Stomach (tissue), 9 donors: ENCODE results near the gene RHEBL1. TPM values are rescaled to one million over a fixed set of nuclear protein-coding genes. Genes with fewer than 3 reads are reported as not detected.

Experiments
- DNase-seq, 2 donors: peaks; one replicate each; pipeline versions ENCODE4 v3.0.0 to v3.0.0-alpha.2; 2013 to 2019
- H3K27ac ChIP-seq, 5 donors: fragments of 200-600 bp in 4 of 5; sonication (generic) in 4 of 5; one replicate each; pipeline ENCODE4 v1.5.1; 2013 to 2019; ENCODE audit warnings: mild to moderate bottlenecking in 1 of 5, moderate library complexity in 1 of 5
- H3K27me3 ChIP-seq, 3 donors: fragments of 200-600 bp; sonication (generic); one replicate each; pipeline ENCODE4 v1.5.1; 2017 to 2019; ENCODE audit warnings: mixed run types in 1 of 3
- H3K36me3 ChIP-seq, 4 donors: fragments of 200-600 bp; sonication (generic); 1 replicate in 3 of 4; 2 replicates in 1 of 4; pipeline ENCODE4 v1.5.1; 2016 to 2019
- H3K4me1 ChIP-seq, 4 donors: fragments of 200-600 bp; sonication (generic); one replicate each; pipeline ENCODE4 v1.5.1; 2016 to 2019
- H3K4me3 ChIP-seq, 4 donors: fragments of 200-600 bp; sonication (generic) in 3 of 4; one replicate each; pipeline ENCODE4 v1.5.1; 2016 to 2019; ENCODE audit warnings: mild to moderate bottlenecking in 1 of 4
- H3K9me3 ChIP-seq, 4 donors: fragments of 200-600 bp; sonication (generic); one replicate each; pipeline ENCODE4 v1.5.1; 2016 to 2019
- EP300 ChIP-seq: sonication (generic); formaldehyde crosslinking; IDR thresholded peaks from one replicate; pipeline ENCODE4 v1.6.1; 2017; ENCODE audit warnings: antibody characterized with exemption
- POLR2A ChIP-seq, 4 donors: fragments of 450-650 bp; IDR thresholded peaks; one replicate each; pipeline ENCODE4 v1.6.1; 2016; ENCODE audit warnings: antibody characterized with exemption in 4 of 4, control low read depth in 2 of 4, mild to moderate bottlenecking in 1 of 4, moderate library complexity in 1 of 4
- POLR2AphosphoS5 ChIP-seq, 3 donors: sonication (generic); formaldehyde crosslinking; IDR thresholded peaks; one replicate each; pipeline ENCODE4 v1.6.1; 2016; ENCODE audit warnings: antibody characterized with exemption in 3 of 3
- whole genome bisulfite sequencing, 5 donors: extraction: QIAGEN DNeasy Blood & Tissue Kit in 3 of 5; methylation state at CpG; one replicate each; pipeline versions ENCODE4 v1.1.5 to v1.1.7; 2013 to 2018; 5-methylcytosine and 5-hydroxymethylcytosine counted together
- intact Hi-C: fragments of 100-400 bp; cut with DNase I; formaldehyde crosslinking; loops from one replicate; pipeline ENCODE4 v1.15.1; 2023; ENCODE audit warnings: low total_unique reads
- polyA plus RNA-seq, 3 donors: library from polyadenylated mRNA; stranded (reverse); fragments of 200-250 nt; gene quantifications; one replicate each; pipeline ENCODE4 v1.2.3, GENCODE V29; 2013
- total RNA-seq, 5 donors: library from RNA; depleted of rRNA; stranded (reverse); fragments of >200 nt; gene quantifications; one replicate each; pipeline versions ENCODE4 v1.1.0 to v1.2.3, GENCODE V29; 2014 to 2016
- TF ChIP-seq, protein P1 (sequence below), 7 experiments: fragments of 450-650 bp in 4 of 7; fragments of 200-600 bp in 3 of 7; sonication (generic) in 3 of 7; IDR thresholded peaks; one replicate each; pipeline ENCODE4 v1.5.1; 2016 to 2019; ENCODE audit warnings: antibody characterized with exemption in 7 of 7, control low read depth in 2 of 7, mild to moderate bottlenecking in 1 of 7
- donor health status: healthy with polysubstance abuse.
- donor health status: Bipolar disorder and iron deficiency.
- donor health status: healthy.

Gene RHEBL1
- total and polyA plus RNA-seq, 8 donors, result 0.75 to 1.0 TPM; not detected in 6

DNA sequence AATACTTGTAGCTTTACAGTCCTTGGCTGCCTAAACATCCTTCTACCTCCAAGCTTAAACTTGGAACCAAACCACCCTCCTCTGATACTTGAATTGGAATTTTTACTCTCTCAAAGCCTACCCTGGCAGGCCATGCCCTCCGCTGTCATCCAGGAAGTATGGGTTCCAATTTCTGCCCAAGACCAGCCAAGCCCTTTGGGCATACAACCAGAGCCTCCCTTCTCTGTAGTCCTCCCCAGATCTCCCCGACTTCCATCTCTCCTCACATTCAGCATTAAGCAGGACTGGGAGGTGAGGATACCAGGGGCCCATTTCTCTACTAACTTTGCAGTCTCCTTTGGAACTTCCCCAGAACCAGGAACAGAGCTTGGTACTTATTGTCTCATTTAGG is 25.2 kb upstream of the RHEBL1 start:
- Histone ChIP-seq H3K9me3 (no peaks in the 10 kb centered on the region), H3K4me3 (no peak overlapping the region), H3K27me3 (peaks cover 30 to 53% (median 50%) of the 10 kb centered on the region in 3 donors), H3K27ac (no peak overlapping the region), H3K36me3 (peaks cover 22 to 36% (median 35%) of the 10 kb centered on the region in 4 donors), H3K4me1 (peaks cover 32 to 52% (median 45%) of the 10 kb centered on the region in 4 donors)
- intact Hi-C loops, result no loop called here
- WGBS, 5 donors, result 58 to 74% (median 64%) methylated on average over 2 of the region's 2 CpGs
- DNase-seq, result no peak
- TF ChIP-seq, protein P1, sequence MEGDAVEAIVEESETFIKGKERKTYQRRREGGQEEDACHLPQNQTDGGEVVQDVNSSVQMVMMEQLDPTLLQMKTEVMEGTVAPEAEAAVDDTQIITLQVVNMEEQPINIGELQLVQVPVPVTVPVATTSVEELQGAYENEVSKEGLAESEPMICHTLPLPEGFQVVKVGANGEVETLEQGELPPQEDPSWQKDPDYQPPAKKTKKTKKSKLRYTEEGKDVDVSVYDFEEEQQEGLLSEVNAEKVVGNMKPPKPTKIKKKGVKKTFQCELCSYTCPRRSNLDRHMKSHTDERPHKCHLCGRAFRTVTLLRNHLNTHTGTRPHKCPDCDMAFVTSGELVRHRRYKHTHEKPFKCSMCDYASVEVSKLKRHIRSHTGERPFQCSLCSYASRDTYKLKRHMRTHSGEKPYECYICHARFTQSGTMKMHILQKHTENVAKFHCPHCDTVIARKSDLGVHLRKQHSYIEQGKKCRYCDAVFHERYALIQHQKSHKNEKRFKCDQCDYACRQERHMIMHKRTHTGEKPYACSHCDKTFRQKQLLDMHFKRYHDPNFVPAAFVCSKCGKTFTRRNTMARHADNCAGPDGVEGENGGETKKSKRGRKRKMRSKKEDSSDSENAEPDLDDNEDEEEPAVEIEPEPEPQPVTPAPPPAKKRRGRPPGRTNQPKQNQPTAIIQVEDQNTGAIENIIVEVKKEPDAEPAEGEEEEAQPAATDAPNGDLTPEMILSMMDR (IDR thresholded peaks at IDR 0.05), result no peak
- no peak for TF ChIP-seq POLR2AphosphoS5 (IDR thresholded peaks at IDR 0.05)
- TF ChIP-seq EP300, result no peak
- TF ChIP-seq POLR2A (IDR thresholded peaks at IDR 0.05), result no peak

- peaks cover 16 to 29% (median 29%) of the 10 kb centered on the region in 4 donors for H3K36me3 ChIP-seq
- peak within 1 kb of the TSS; percentile 21 to 32 (median 30) for H3K4me3 ChIP-seq
- intact Hi-C loops, result no loop called here
- TF ChIP-seq EP300 (no peak), POLR2A (IDR thresholded peaks at IDR 0.05) (no peak), POLR2AphosphoS5 (IDR thresholded peaks at IDR 0.05) (no peak)
- TF ChIP-seq, protein P1 (IDR thresholded peaks at IDR 0.05), result no peak
- H3K4me1 ChIP-seq, result peaks cover 37 to 58% (median 51%) of the 10 kb centered on the region in 4 donors
- peak within 1 kb of the TSS in 1 of 5 donors; percentile 3 for H3K27ac ChIP-seq
- no peaks in the 10 kb centered on the region for H3K9me3 ChIP-seq
- H3K27me3 ChIP-seq, result peaks cover 30 to 59% (median 56%) of the 10 kb centered on the region in 3 donors
- WGBS, 5 donors, result 1 to 7% (median 2%) methylated on average over 6 to 49 of the region's 49 CpGs
- peak in 1 of 2 donors; percentile 65 for DNase-seq
Observed at GRCh38 chr12:49094160-49094974, 24.6 kb upstream of the RHEBL1 start, which contains the start of gene DHH. TSS of gene DHH (minus strand) at chr12:49094801. CDS start at chr12:49094512, 289 bp downstream.

DNA sequence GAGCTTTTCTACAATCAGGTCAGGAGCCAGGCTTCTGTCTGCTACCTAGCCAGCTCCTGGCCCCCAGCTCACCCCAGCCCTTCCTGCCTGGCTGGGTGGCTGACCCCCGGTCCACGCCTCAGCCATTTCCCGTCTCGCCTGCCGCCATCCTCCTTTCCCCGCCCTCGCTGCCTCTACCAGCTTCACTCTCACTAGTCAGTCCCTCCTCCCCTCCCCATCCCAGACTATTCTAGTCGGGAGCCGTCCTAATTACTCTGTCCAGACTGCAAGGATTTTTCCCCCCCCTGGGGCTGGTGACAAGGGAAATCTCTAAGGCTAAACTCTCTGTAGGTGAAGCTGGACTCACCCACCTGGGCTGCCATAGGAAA is 24.0 kb upstream of the RHEBL1 start:
- Histone ChIP-seq H3K36me3 (peaks cover 16 to 24% (median 23%) of the 10 kb centered on the region in 4 donors), H3K27ac (peak overlapping the region in 1 of 5 donors; percentile 3), H3K27me3 (peaks cover 30 to 65% (median 61%) of the 10 kb centered on the region in 3 donors), H3K4me3 (peak overlapping the region; percentile 21 to 32 (median 30)), H3K4me1 (peaks cover 37 to 64% (median 53%) of the 10 kb centered on the region in 4 donors), H3K9me3 (no peaks in the 10 kb centered on the region)
- 3 to 5% (median 3%) methylated on average over 9 of the region's 9 CpGs for WGBS, 5 donors
- DNase-seq, result peak in 1 of 2 donors; percentile 46
- TF ChIP-seq EP300 (no peak), POLR2AphosphoS5 (IDR thresholded peaks at IDR 0.05) (no peak), POLR2A (IDR thresholded peaks at IDR 0.05) (no peak)
- TF ChIP-seq, protein P1 (IDR thresholded peaks at IDR 0.05), result no peak
- intact Hi-C loops, result no loop called here

GRCh38 chr12:49092816-49093406 is 23.1 kb upstream of the RHEBL1 start:
- H3K27me3 ChIP-seq, result peaks cover 30 to 70% (median 61%) of the 10 kb centered on the region in 3 donors
- H3K27ac ChIP-seq, result no peak overlapping the region
- peaks cover 40 to 72% (median 62%) of the 10 kb centered on the region in 4 donors for H3K4me1 ChIP-seq
- no peaks in the 10 kb centered on the region for H3K9me3 ChIP-seq
- no peak overlapping the region for H3K4me3 ChIP-seq
- DNase-seq, result no peak
- peaks cover 11 to 16% (median 15%) of the 10 kb centered on the region in 4 donors for H3K36me3 ChIP-seq
- TF ChIP-seq, protein P1 (IDR thresholded peaks at IDR 0.05), result no peak
- TF ChIP-seq POLR2AphosphoS5 (IDR thresholded peaks at IDR 0.05) (no peak), EP300 (no peak), POLR2A (IDR thresholded peaks at IDR 0.05) (no peak)
- 48 to 64% (median 51%) methylated on average over 4 of the region's 4 CpGs for WGBS, 5 donors
- intact Hi-C loops, result no loop called here
